DOHH2 (cell line): ENCODE results near the gene GREB1.

Experiments used
- CTCF ChIP-seq: fragments of 200-600 bp; sonication (generic); IDR thresholded peaks from one replicate; pipeline ENCODE4 v1.5.1; 2014; ENCODE audit warnings: antibody characterized with exemption, mild to moderate bottlenecking, low read depth, low read length; ENCODE audit not compliant: poor library complexity, severe bottlenecking
- EZH2phosphoT487 ChIP-seq: fragments of 200-600 bp; sonication (generic); IDR thresholded peaks from 2 replicates; pipeline ENCODE4 v1.6.1; 2017; ENCODE audit warnings: borderline replicate concordance, mild to moderate bottlenecking, antibody characterized with exemption, low read length, moderate library complexity, mixed read lengths

- TF ChIP-seq CTCF (no peak), EZH2phosphoT487 (no peak)
Measured at GRCh38 chr2:11503354-11503927, 30.4 kb upstream of the GREB1 start.
